Mammary epithelial cell (primary cell): ENCODE results near the gene ANK3.

Source experiments
- CTCF ChIP-seq, 2 donors: IDR thresholded peaks in 1 of 2; conservative IDR thresholded peaks in 1 of 2; 2 replicates each; pipeline ENCODE4 v1.5.1; 2011 to 2012; ENCODE audit warnings: inconsistent platforms in 2 of 2, low read length in 2 of 2, mild to moderate bottlenecking in 2 of 2, control low read depth in 1 of 2, low read depth in 1 of 2; ENCODE audit not compliant: insufficient read depth in 1 of 2; ENCODE audit errors: extremely low read depth in 1 of 2
- EZH2 ChIP-seq: IDR thresholded peaks from 2 replicates; pipeline ENCODE4 v1.6.1; 2012; ENCODE audit warnings: low read length, inconsistent platforms, borderline replicate concordance

DNA sequence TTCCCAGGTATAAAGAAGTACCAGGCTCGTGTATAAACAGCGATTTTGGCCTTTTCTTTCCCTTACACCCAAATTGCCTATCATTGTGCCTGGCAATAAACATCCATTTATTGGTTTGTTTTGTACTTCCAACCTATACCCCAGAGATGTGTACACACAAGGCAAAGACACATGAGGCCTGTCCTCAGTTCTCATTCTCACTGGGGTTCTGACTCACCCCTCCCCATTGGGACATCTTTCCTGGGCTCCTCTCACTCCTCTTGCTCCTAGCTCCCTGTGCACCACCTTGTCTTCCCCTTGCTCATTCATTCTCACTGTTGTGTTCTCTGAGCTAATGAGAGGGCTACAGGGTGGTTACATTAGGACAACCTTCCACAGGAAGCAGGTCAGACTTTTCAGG is 240.7 kb downstream of the ANK3 start:
- no peak for TF ChIP-seq CTCF (conservative IDR thresholded peaks at IDR 0.05 in 1 of 2, IDR thresholded peaks at IDR 0.05 in 1 of 2; ENCODE audit: extremely low read depth in 1 of 2, insufficient read depth in 1 of 2, low read depth in 1 of 2, low read length in 2 of 2)
- no peak for TF ChIP-seq EZH2
